Activated naive CD8-positive, alpha-beta T cell treated with anti-CD3 and anti-CD28 coated beads, Interleukin-2, amount 50 U/mL, for 24 hours (primary cell): ENCODE data around the gene SNX15.
A peak's percentile ranks its signal among the peaks of the same experiment; 100 is the strongest.
"Not testable (repeated sequence)": the region's sequence is repeated elsewhere in the genome, so short reads cannot be mapped to it uniquely, and the experiment has no call there.

Experiments used
- ATAC-seq: fragments of 150-1000 bp; cut with Tn5 transposase; one replicate; pipeline ENCODE4 v1.10.0; 2021
- DNase-seq: peaks from one replicate; pipeline ENCODE4 v3.0.0; 2021
- H3K27ac Mint-ChIP-seq: one replicate; pipeline ENCODE4 v1.8.0; 2021; ENCODE audit warnings: mild to moderate bottlenecking, mixed read lengths
- H3K27me3 Mint-ChIP-seq: one replicate; pipeline ENCODE4 v1.8.0; 2021; ENCODE audit warnings: mixed read lengths
- H3K36me3 Mint-ChIP-seq: one replicate; pipeline ENCODE4 v1.8.0; 2021; ENCODE audit warnings: low read depth, mixed read lengths
- H3K4me1 Mint-ChIP-seq: one replicate; pipeline ENCODE4 v1.8.0; 2021; ENCODE audit warnings: mixed read lengths
- H3K4me3 Mint-ChIP-seq: one replicate; pipeline ENCODE4 v1.8.0; 2021; ENCODE audit warnings: mild to moderate bottlenecking, moderate library complexity, mixed read lengths
- H3K9me3 Mint-ChIP-seq: one replicate; pipeline ENCODE4 v1.8.0; 2021; ENCODE audit warnings: mixed read lengths

Gene SNX15, protein sequence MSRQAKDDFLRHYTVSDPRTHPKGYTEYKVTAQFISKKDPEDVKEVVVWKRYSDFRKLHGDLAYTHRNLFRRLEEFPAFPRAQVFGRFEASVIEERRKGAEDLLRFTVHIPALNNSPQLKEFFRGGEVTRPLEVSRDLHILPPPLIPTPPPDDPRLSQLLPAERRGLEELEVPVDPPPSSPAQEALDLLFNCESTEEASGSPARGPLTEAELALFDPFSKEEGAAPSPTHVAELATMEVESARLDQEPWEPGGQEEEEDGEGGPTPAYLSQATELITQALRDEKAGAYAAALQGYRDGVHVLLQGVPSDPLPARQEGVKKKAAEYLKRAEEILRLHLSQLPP

GRCh38 chr11:65027213-65028067 is at the start of gene SNX15:
Gene SNX15 (plus strand): TSS chr11:65027439. CDS start chr11:65027538, 99 bp downstream.
- ATAC-seq (peak; percentile 90), DNase-seq (peak; percentile 91)
- H3K4me1 Mint-ChIP-seq: peaks cover 16% of the 10 kb centered on the region
- no peaks in the 10 kb centered on the region for H3K9me3 Mint-ChIP-seq
- H3K27ac Mint-ChIP-seq: peak within 1 kb of the TSS; percentile 69
- no peaks in the 10 kb centered on the region for H3K27me3 Mint-ChIP-seq
- H3K4me3 Mint-ChIP-seq: peak within 1 kb of the TSS; percentile 72
- H3K36me3 Mint-ChIP-seq: no peaks in the 10 kb centered on the region

DNA sequence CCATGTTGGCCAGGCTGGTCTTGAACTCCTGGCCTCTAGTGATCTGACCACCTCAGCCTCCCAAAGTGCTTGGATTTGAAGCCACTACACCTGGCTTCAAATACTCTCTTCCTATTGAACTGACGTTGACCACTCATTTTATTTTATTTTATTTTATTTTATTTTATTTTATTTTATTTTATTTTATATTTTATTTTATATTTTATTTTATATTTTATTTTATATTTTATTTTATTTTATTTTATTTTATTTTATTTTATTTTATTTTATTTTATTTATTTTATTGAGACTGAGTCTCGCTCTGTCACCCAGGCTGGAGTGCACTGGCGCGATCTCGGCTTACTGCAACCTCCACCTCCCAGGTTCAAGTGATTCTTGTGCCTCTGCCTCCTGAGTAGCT is 43.9 kb upstream of the SNX15 start:
- DNase-seq, H3K27ac Mint-ChIP-seq, H3K36me3 Mint-ChIP-seq, H3K9me3 Mint-ChIP-seq, H3K4me3 Mint-ChIP-seq, ATAC-seq, H3K4me1 Mint-ChIP-seq: not testable (repeated sequence)
- peaks cover 19% of the 10 kb centered on the region for H3K27me3 Mint-ChIP-seq

GRCh38 chr11:64987998-64988854 is 39.0 kb upstream of the SNX15 start:
- H3K9me3 Mint-ChIP-seq: no peaks in the 10 kb centered on the region
- no peaks in the 10 kb centered on the region for H3K36me3 Mint-ChIP-seq
- no peak overlapping the region for H3K4me3 Mint-ChIP-seq
- ATAC-seq: no peak
- DNase-seq: no peak
- peaks cover 9% of the 10 kb centered on the region for H3K27me3 Mint-ChIP-seq
- peaks cover 20% of the 10 kb centered on the region for H3K4me1 Mint-ChIP-seq
- H3K27ac Mint-ChIP-seq: no peak overlapping the region

- Mint-ChIP-seq H3K4me3 (no peak overlapping the region), H3K27ac (no peak overlapping the region), H3K36me3 (no peaks in the 10 kb centered on the region), H3K4me1 (peaks cover 20% of the 10 kb centered on the region), H3K9me3 (no peaks in the 10 kb centered on the region), H3K27me3 (peaks cover 9% of the 10 kb centered on the region)
- no peak for DNase-seq
- ATAC-seq: no peak
Observed at GRCh38 chr11:64989416-64989815, 37.8 kb upstream of the SNX15 start.

DNA sequence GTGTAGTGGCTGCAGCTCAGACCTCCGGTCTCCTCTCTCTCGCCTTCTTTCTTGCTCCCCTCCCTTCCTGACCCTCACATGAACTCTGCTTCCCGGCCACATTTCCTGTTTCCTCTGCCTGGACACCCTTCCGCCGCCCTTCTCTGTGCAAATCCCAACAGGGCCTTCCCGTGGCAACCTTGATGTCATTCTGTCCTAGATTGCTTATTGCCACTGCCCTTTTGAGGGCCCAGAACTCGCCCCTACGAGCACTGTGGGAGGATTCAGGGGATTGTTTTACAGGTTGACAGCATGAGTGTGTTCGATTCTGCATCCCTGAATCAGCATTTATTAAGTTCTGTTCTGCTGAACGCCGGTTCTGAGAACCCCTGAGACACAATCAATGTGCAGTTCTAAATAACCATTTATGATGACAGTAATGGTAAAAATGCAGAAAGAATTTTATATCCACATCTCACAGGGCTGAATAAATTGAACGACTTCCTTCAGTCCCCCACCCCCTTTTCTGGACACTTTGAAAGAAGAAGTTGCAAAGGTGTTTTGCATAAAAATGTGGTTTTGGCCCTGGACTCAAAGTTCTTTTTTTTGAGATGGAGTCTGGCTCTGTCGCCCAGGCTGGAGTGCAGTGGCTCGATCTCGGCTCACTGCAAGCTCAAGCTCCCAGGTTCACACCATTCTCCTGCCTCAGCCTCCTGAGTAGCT is 36.9 kb upstream of the SNX15 start:
- DNase-seq (no peak), ATAC-seq (no peak)
- H3K27ac Mint-ChIP-seq: no peak overlapping the region
- H3K4me3 Mint-ChIP-seq: no peak overlapping the region
- no peaks in the 10 kb centered on the region for H3K9me3 Mint-ChIP-seq
- H3K36me3 Mint-ChIP-seq: no peaks in the 10 kb centered on the region
- H3K27me3 Mint-ChIP-seq: peaks cover 4% of the 10 kb centered on the region
- H3K4me1 Mint-ChIP-seq: peaks cover 17% of the 10 kb centered on the region

GRCh38 chr11:64994318-64994717 is 32.9 kb upstream of the SNX15 start:
- Mint-ChIP-seq H3K27ac (no peak overlapping the region), H3K4me1 (peaks cover 31% of the 10 kb centered on the region), H3K27me3 (peaks cover 3% of the 10 kb centered on the region), H3K9me3 (no peaks in the 10 kb centered on the region), H3K36me3 (no peaks in the 10 kb centered on the region), H3K4me3 (no peak overlapping the region)
- ATAC-seq (no peak), DNase-seq (no peak)

GRCh38 chr11:64996327-64996709 is 30.9 kb upstream of the SNX15 start:
- DNase-seq (no peak), ATAC-seq (no peak)
- Mint-ChIP-seq H3K4me1 (peaks cover 22% of the 10 kb centered on the region), H3K27ac (no peak overlapping the region), H3K36me3 (no peaks in the 10 kb centered on the region), H3K9me3 (no peaks in the 10 kb centered on the region), H3K4me3 (peak overlapping the region; percentile 55), H3K27me3 (peaks cover 3% of the 10 kb centered on the region)

DNA sequence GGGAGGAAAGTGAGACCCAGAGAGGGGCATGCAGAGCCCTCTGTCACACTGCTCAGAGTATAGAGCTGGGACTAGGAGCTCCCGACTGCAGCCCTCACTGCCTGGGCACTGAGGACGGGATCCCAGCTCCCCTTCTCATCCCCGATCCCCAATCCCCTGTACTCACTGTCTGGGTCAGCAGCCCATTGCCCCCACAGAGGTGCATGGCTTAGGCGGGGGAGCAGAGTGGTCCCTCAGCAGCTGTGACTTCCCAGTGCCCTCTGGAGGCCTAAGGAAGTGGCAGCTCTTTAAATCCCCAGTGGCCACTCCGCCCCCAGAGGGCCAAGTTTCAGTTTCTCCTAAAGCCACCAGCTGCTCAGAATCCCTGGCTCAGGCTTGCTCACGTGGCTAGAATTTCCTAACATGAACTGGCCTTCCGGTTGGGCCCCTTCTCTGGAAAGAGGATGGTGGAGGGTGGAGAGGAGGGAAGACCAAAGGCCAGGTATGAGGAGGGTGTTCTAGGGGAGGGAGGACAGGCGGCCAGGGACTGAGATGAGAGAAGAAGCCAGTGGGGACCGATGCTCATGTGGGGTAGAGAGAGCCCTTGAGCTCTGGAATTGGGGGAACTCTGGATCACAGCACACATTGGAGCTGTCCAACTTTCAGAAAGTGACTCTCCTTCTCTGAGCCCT is 30.4 kb upstream of the SNX15 start, which contains the start of gene BATF2:
Gene BATF2, minus strand, starts transcription at position 262 of the 671 bp plus-strand sequence. Its CDS starts 57 bp downstream, at position 205.
- Mint-ChIP-seq H3K27ac (no peak within 1 kb of the TSS), H3K27me3 (peaks cover 3% of the 10 kb centered on the region), H3K4me1 (peaks cover 17% of the 10 kb centered on the region), H3K4me3 (peak within 1 kb of the TSS; percentile 55), H3K9me3 (no peaks in the 10 kb centered on the region), H3K36me3 (no peaks in the 10 kb centered on the region)
- DNase-seq (no peak), ATAC-seq (no peak)

GRCh38 chr11:64998141-64998540 is 29.1 kb upstream of the SNX15 start:
- H3K4me1 Mint-ChIP-seq: peaks cover 17% of the 10 kb centered on the region
- H3K27me3 Mint-ChIP-seq: peaks cover 2% of the 10 kb centered on the region
- no peaks in the 10 kb centered on the region for H3K36me3 Mint-ChIP-seq
- no peak for ATAC-seq
- DNase-seq: no peak
- H3K4me3 Mint-ChIP-seq: no peak overlapping the region
- H3K27ac Mint-ChIP-seq: peak overlapping the region; percentile 57
- no peaks in the 10 kb centered on the region for H3K9me3 Mint-ChIP-seq

DNA sequence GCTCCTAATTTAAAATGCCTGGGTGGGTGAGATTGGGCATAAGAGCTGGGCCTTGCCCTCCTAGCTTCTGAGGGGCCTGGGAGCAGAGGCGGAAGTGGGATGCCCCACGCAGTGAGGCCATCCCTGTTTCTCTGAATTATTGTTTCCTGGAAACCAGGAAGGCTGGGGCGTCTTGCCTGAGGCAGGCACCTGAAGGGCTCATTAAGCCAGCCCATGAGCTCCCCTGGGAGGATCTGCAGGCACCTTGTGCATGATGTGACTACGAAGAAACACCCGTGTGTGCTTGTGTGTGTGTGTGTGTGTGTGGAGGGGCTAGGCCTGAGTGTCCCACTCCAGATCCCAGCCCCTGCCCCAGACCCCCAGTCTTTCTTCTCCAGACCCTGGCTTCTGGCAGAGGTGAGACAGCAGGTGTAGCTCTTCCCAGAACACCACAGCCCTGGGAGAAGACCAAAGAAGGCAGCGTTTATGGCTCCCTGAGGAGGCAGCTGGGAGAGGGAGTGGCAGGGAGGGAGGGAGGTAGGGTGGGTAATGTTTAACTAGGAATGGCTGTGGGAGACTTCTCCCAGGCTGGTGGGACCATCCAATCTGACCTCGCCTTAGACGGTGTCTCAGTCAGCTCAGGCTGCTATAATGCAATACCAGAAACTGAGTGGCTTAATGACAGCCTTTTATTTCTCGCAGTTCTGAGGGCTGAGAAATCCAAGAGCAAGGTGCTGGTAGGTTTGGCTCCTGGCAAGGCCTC is 28.4 kb upstream of the SNX15 start:
- Mint-ChIP-seq H3K36me3 (no peaks in the 10 kb centered on the region), H3K9me3 (no peaks in the 10 kb centered on the region), H3K27ac (peak overlapping the region; percentile 57), H3K27me3 (peaks cover 2% of the 10 kb centered on the region), H3K4me1 (peaks cover 17% of the 10 kb centered on the region), H3K4me3 (no peak overlapping the region)
- no peak for DNase-seq
- ATAC-seq: no peak

DNA sequence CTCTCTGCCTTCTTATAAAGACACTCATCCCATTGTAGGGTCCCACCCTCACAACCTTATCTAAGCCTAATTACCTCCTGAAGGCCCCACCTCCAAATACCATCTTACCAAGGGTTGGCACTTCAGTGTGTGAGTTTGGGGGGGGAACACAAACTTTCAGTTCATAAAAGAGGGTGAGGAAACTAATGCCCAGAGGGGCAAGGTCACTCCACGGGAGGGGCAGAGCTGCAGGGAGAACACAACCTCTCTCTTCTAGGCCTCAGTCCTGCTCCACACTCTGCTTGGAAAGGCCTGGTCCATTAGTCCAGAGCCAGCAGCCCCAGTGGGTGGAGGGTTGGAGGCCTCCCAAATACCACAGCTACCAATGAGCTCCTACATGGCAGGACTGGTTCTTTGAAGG is 27.8 kb upstream of the SNX15 start:
- no peak overlapping the region for H3K4me3 Mint-ChIP-seq
- no peaks in the 10 kb centered on the region for H3K36me3 Mint-ChIP-seq
- H3K27ac Mint-ChIP-seq: no peak overlapping the region
- no peak for DNase-seq
- H3K4me1 Mint-ChIP-seq: peaks cover 17% of the 10 kb centered on the region
- H3K9me3 Mint-ChIP-seq: no peaks in the 10 kb centered on the region
- ATAC-seq: no peak
- no peaks in the 10 kb centered on the region for H3K27me3 Mint-ChIP-seq

DNA sequence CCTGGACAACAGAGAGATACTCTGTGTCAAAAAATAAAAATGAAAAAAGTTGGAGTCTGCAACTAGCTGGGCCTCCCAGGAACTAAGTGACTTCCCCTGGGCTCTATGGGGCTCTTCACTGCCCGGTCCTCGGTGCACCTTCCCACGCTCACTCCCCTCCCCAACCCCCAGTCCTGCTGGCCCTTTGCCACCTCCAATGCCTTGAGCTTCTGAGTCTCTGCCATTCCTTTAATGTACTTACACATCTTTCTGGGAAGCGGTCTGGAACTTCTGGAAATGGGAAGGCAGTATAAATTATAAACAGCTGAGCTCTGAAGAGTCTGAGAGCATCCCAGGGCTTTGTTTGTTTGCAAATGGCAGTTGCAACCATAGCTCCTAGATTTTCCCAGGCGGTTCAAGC is 24.5 kb upstream of the SNX15 start:
- no peak overlapping the region for H3K4me3 Mint-ChIP-seq
- H3K4me1 Mint-ChIP-seq: peaks cover 9% of the 10 kb centered on the region
- H3K36me3 Mint-ChIP-seq: no peaks in the 10 kb centered on the region
- H3K27ac Mint-ChIP-seq: no peak overlapping the region
- no peaks in the 10 kb centered on the region for H3K27me3 Mint-ChIP-seq
- ATAC-seq (no peak), DNase-seq (no peak)
- no peaks in the 10 kb centered on the region for H3K9me3 Mint-ChIP-seq

DNA sequence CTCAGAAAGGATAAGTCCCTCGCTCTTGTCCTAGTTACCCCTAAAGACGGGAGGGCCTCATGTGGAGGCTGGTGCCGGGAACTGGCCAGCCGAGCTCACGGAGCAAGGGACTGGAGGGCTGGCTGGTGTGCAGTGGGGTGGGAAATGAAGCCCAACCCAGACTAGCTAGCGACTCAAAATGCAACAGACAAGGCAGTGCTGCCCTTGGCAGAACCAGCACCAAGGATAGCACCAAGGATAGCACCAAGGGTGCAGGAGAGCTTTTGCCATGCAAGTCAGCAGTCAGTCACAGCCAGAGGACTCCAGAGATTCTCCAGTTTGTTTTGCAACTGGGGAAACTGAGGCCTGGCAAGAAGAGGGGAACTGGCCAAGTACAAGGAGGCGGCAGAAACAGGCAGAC is 24.0 kb upstream of the SNX15 start:
- Mint-ChIP-seq H3K27me3 (no peaks in the 10 kb centered on the region), H3K9me3 (no peaks in the 10 kb centered on the region), H3K36me3 (no peaks in the 10 kb centered on the region), H3K4me3 (no peak overlapping the region), H3K4me1 (peaks cover 7% of the 10 kb centered on the region), H3K27ac (no peak overlapping the region)
- ATAC-seq (no peak), DNase-seq (no peak)
